ENCODE measurements around the gene P2RY8. TPM values are rescaled to one million over a fixed set of nuclear protein-coding genes. Genes with fewer than 3 reads are reported as not detected.

Gene P2RY8
- total RNA-seq, 1 donor from 2014 or later: 0.32 TPM

DNA sequence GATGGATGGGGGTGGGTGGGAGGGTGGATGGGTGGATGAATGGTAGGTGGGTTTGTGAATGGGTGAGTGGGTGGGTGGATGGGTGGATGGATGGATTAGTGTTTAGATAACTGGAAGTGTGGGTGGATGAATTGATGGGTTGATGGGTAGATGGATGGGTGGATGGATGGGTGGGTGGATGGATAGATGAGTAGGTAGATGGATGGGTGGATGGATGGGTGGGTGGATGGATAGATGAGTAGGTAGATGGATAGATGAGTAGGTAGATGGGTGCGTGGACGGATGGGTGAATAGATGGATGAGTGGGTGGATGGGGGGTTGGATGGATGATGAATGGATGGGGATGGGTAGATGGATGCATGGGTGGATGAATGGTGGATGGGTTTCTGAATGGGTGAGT is 64.0 kb downstream of the P2RY8 start:
- no peak for DNase-seq (ENCODE audit: low spot score)
- Histone ChIP-seq H3K9me3 (ENCODE audit: low read depth) (no peaks in the 10 kb centered on the region), H3K27me3 (no peaks in the 10 kb centered on the region), H3F3A (ENCODE audit: low read depth) (no peaks in the 10 kb centered on the region), H3K4me3 (no peak overlapping the region), H3K4me2 (no peak overlapping the region), H3K27ac (no peak overlapping the region), H3K4me1 (peaks cover 3% of the 10 kb centered on the region), H4K20me1 (ENCODE audit: low read depth) (no peaks in the 10 kb centered on the region), H2AFZ (replicated peaks) (no peak overlapping the region), H3K36me3 (no peaks in the 10 kb centered on the region), H3K79me2 (ENCODE audit: low read depth) (no peaks in the 10 kb centered on the region), H3K9ac (no peak overlapping the region)
- Mint-ChIP-seq H3K27me3 (ENCODE audit: insufficient read depth, low read depth) (peaks cover 2% of the 10 kb centered on the region), H3K9me3 (peaks cover 10% of the 10 kb centered on the region), H3K4me3 (no peak overlapping the region), H3K27ac (no peak overlapping the region), H3K36me3 (no peaks in the 10 kb centered on the region), H3K4me1 (no peaks in the 10 kb centered on the region)
- no peak for TF ChIP-seq EZH2phosphoT487 (IDR thresholded peaks at IDR 0.05)
- TF ChIP-seq, protein P1, sequence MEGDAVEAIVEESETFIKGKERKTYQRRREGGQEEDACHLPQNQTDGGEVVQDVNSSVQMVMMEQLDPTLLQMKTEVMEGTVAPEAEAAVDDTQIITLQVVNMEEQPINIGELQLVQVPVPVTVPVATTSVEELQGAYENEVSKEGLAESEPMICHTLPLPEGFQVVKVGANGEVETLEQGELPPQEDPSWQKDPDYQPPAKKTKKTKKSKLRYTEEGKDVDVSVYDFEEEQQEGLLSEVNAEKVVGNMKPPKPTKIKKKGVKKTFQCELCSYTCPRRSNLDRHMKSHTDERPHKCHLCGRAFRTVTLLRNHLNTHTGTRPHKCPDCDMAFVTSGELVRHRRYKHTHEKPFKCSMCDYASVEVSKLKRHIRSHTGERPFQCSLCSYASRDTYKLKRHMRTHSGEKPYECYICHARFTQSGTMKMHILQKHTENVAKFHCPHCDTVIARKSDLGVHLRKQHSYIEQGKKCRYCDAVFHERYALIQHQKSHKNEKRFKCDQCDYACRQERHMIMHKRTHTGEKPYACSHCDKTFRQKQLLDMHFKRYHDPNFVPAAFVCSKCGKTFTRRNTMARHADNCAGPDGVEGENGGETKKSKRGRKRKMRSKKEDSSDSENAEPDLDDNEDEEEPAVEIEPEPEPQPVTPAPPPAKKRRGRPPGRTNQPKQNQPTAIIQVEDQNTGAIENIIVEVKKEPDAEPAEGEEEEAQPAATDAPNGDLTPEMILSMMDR (IDR thresholded peaks at IDR 0.05): no peak
- no peak for TF ChIP-seq EZH2 (IDR thresholded peaks at IDR 0.05)

DNA sequence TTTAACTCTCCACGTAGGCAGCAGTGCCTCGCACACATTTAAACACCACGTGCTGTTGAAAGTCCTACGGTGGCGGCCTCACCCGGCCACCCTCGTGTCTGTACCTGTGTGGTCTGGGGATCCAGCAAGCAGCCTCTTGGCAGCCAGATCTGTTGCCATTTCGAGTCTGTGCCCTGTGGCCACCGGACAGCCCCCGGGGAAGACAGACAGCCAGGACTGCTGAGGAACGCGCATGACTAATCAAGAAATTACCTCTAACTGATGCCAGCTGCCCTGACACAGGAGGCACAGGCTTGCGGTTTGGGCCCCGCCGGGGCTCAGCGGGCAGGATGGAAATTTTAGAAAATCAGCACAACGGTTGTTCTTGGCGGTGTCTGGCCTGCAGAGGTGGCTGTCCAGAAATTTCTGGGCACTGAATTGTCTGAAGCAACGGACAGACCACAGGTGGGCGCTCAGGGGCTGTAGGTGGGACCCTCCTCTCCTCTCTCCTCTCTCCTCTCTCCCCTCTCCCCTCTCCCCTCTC is 68.7 kb downstream of the P2RY8 start:
- peaks cover 6% of the 10 kb centered on the region for H3K9me3 Mint-ChIP-seq
- Histone ChIP-seq H3K9ac (no peak overlapping the region), H3K27ac (no peak overlapping the region), H3F3A (ENCODE audit: low read depth) (no peaks in the 10 kb centered on the region), H3K4me2 (no peak overlapping the region), H2AFZ (replicated peaks) (no peak overlapping the region), H3K4me1 (peaks cover 3% of the 10 kb centered on the region), H3K4me3 (no peak overlapping the region), H3K9me3 (ENCODE audit: low read depth) (no peaks in the 10 kb centered on the region), H3K36me3 (no peaks in the 10 kb centered on the region), H3K79me2 (ENCODE audit: low read depth) (no peaks in the 10 kb centered on the region), H4K20me1 (ENCODE audit: low read depth) (no peaks in the 10 kb centered on the region), H3K27me3 (no peaks in the 10 kb centered on the region)
- no peak overlapping the region for H3K4me3 Mint-ChIP-seq
- no peak for DNase-seq (ENCODE audit: low spot score)
- peaks cover 5% of the 10 kb centered on the region for H3K27me3 Mint-ChIP-seq (ENCODE audit: insufficient read depth, low read depth)
- H3K4me1 Mint-ChIP-seq: peaks cover 4% of the 10 kb centered on the region
- no peaks in the 10 kb centered on the region for H3K36me3 Mint-ChIP-seq
- H3K27ac Mint-ChIP-seq: no peak overlapping the region
- TF ChIP-seq EZH2phosphoT487 (IDR thresholded peaks at IDR 0.05) (no peak), EZH2 (IDR thresholded peaks at IDR 0.05) (no peak)
- TF ChIP-seq, protein P1 (IDR thresholded peaks at IDR 0.05): no peak

DNA sequence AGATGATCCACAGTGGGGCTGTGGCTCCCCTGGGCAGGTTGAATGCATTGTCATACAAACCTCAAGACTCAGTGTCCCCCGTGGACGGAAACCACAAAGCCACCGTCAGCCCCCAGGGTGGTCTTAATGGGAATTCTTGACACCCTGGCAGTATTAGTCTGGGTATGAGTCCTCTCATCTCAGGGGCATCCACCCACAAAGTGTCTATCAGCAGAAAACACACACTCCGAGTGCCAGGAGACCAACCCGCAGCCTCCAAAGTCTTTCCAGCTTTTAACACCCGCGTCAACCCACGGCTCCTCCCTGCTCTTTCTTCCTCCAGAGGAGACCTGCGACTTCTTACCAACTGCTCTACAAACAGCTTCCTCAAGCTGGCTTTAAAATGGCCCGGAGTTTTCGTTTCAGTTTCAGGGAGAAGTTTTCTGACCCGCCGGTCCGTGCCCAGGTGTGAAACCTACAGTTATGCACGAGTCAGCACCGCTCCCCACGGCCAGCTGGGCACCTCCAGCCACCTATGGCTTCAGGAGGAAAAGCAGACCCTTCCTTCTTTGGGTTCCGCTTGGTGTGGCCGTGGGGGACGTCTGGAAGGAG is 69.9 kb downstream of the P2RY8 start:
- H3K27me3 ChIP-seq: no peaks in the 10 kb centered on the region
- Mint-ChIP-seq H3K4me1 (peaks cover 4% of the 10 kb centered on the region), H3K4me3 (no peak overlapping the region), H3K36me3 (no peaks in the 10 kb centered on the region), H3K9me3 (peaks cover 4% of the 10 kb centered on the region), H3K27ac (no peak overlapping the region), H3K27me3 (ENCODE audit: insufficient read depth, low read depth) (peaks cover 5% of the 10 kb centered on the region)
- H3K27ac ChIP-seq: no peak overlapping the region
- peaks cover 3% of the 10 kb centered on the region for H3K4me1 ChIP-seq
- no peaks in the 10 kb centered on the region for H3K9me3 ChIP-seq (ENCODE audit: low read depth)
- DNase-seq (ENCODE audit: low spot score): no peak
- H3K4me2 ChIP-seq: no peak overlapping the region
- H4K20me1 ChIP-seq (ENCODE audit: low read depth): no peaks in the 10 kb centered on the region
- no peak overlapping the region for H3K4me3 ChIP-seq
- H3K79me2 ChIP-seq (ENCODE audit: low read depth): no peaks in the 10 kb centered on the region
- TF ChIP-seq, protein P1 (IDR thresholded peaks at IDR 0.05): no peak
- TF ChIP-seq EZH2phosphoT487 (IDR thresholded peaks at IDR 0.05): no peak
- no peak for TF ChIP-seq EZH2 (IDR thresholded peaks at IDR 0.05)
- H3K9ac ChIP-seq: no peak overlapping the region
- H3F3A ChIP-seq (ENCODE audit: low read depth): no peaks in the 10 kb centered on the region
- no peak overlapping the region for H2AFZ ChIP-seq (replicated peaks)
- no peaks in the 10 kb centered on the region for H3K36me3 ChIP-seq

All from neural progenitor cell (in vitro differentiated cells).